SJCRH30 (cell line): Measurements from ENCODE around the gene DUSP10. TPM values are rescaled to one million over a fixed set of nuclear protein-coding genes. Genes with fewer than 3 reads are reported as not detected.
A peak's percentile ranks its signal among the peaks of the same experiment; 100 is the strongest.

Experiments
- DNase-seq, 2 experiments: peaks; one replicate each; pipeline ENCODE4 v3.0.0-alpha.2; 2015 to 2020
- H3K27ac ChIP-seq: fragments of 250-450 bp; sonication (Bioruptor Pico); 2 replicates; pipeline ENCODE4 v1.5.1; 2020; ENCODE audit warnings: mild to moderate bottlenecking, moderate library complexity
- H3K27me3 ChIP-seq: fragments of 250-450 bp; sonication (Bioruptor Pico); 2 replicates; pipeline ENCODE4 v1.5.1; 2020; ENCODE audit warnings: mild to moderate bottlenecking, moderate library complexity
- H3K36me3 ChIP-seq: fragments of 250-450 bp; sonication (Bioruptor Pico); 2 replicates; pipeline ENCODE4 v1.5.1; 2020; ENCODE audit warnings: mild to moderate bottlenecking, moderate library complexity
- H3K4me1 ChIP-seq: fragments of 250-450 bp; sonication (Bioruptor Pico); 2 replicates; pipeline ENCODE4 v1.5.1; 2020; ENCODE audit warnings: mild to moderate bottlenecking, moderate library complexity
- H3K4me3 ChIP-seq: fragments of 250-450 bp; sonication (Bioruptor Pico); 2 replicates; pipeline ENCODE4 v1.5.1; 2020; ENCODE audit warnings: mild to moderate bottlenecking, moderate library complexity
- H3K9me3 ChIP-seq: fragments of 250-450 bp; sonication (Bioruptor Pico); replicated peaks from 2 replicates; pipeline ENCODE4 v1.5.1; 2020; ENCODE audit warnings: mild to moderate bottlenecking, moderate library complexity
- total RNA-seq: library from RNA; depleted of rRNA; stranded (reverse); fragments of >200 nt; shearing (Covaris generic); gene quantifications from 2 replicates; pipeline ENCODE4 v1.2.3, GENCODE V29; 2014

The DUSP10 gene
- total RNA-seq, 1 experiment from 2014 or later, result 12.1 TPM

GRCh38 chr1:221718381-221719277, 23.3 kb downstream of the DUSP10 start:
- H3K27me3 ChIP-seq, result no peaks in the 10 kb centered on the region
- peaks cover 55% of the 10 kb centered on the region for H3K4me1 ChIP-seq
- H3K4me3 ChIP-seq, result no peak overlapping the region
- H3K36me3 ChIP-seq, result peaks cover 3% of the 10 kb centered on the region; the same call in 1 of the 2 replicates
- peaks cover 4% of the 10 kb centered on the region for H3K9me3 ChIP-seq
- H3K27ac ChIP-seq, result peak overlapping the region; percentile 38
- DNase-seq, result peak; percentile 54 to 76

GRCh38 chr1:221717485-221717853, 24.4 kb downstream of the DUSP10 start:
- Histone ChIP-seq H3K27me3 (no peaks in the 10 kb centered on the region), H3K4me1 (peaks cover 63% of the 10 kb centered on the region), H3K9me3 (no peaks in the 10 kb centered on the region; the same call in 1 of the 2 replicates), H3K4me3 (no peak overlapping the region), H3K27ac (no peak overlapping the region), H3K36me3 (0 out of 2 replicates have a peak, but pooled peaks cover 2% of the 10 kb centered on the region)
- DNase-seq, result no peak

- no peaks in the 10 kb centered on the region for H3K27me3 ChIP-seq
- H3K9me3 ChIP-seq, result no peaks in the 10 kb centered on the region; the same call in 1 of the 2 replicates
- no peak overlapping the region for H3K27ac ChIP-seq
- no peaks in the 10 kb centered on the region for H3K36me3 ChIP-seq
- H3K4me3 ChIP-seq, result no peak overlapping the region
- DNase-seq, result no peak
- H3K4me1 ChIP-seq, result peaks cover 67% of the 10 kb centered on the region
These were observed 25.0 kb downstream of the DUSP10 start for GRCh38 chr1:221716713-221717484.

- Histone ChIP-seq H3K9me3 (no peaks in the 10 kb centered on the region), H3K4me3 (no peak overlapping the region), H3K27me3 (no peaks in the 10 kb centered on the region), H3K4me1 (peaks cover 80% of the 10 kb centered on the region), H3K27ac (peak overlapping the region; percentile 48), H3K36me3 (no peaks in the 10 kb centered on the region)
- DNase-seq, result peak; percentile 83 to 94
These were observed 26.3 kb downstream of the DUSP10 start for GRCh38 chr1:221715321-221716169.

GRCh38 chr1:221714227-221715152, 27.4 kb downstream of the DUSP10 start:
- Histone ChIP-seq H3K27me3 (no peaks in the 10 kb centered on the region), H3K27ac (peak overlapping the region; percentile 48), H3K9me3 (no peaks in the 10 kb centered on the region), H3K4me1 (peaks cover 90% of the 10 kb centered on the region), H3K4me3 (no peak overlapping the region; the same call in 1 of the 2 replicates), H3K36me3 (no peaks in the 10 kb centered on the region)
- DNase-seq, result peak; percentile 43 to 60

GRCh38 chr1:221712776-221713431, 29.0 kb downstream of the DUSP10 start:
- Histone ChIP-seq H3K4me3 (no peak overlapping the region), H3K27ac (no peak overlapping the region), H3K27me3 (no peaks in the 10 kb centered on the region), H3K9me3 (no peaks in the 10 kb centered on the region), H3K36me3 (no peaks in the 10 kb centered on the region), H3K4me1 (peaks cover 84% of the 10 kb centered on the region)
- no peak for DNase-seq

GRCh38 chr1:221712198-221712684, 29.6 kb downstream of the DUSP10 start:
- H3K4me1 ChIP-seq, result peaks cover 85% of the 10 kb centered on the region
- H3K27me3 ChIP-seq, result no peaks in the 10 kb centered on the region
- no peak overlapping the region for H3K4me3 ChIP-seq
- H3K27ac ChIP-seq, result no peak overlapping the region
- H3K36me3 ChIP-seq, result no peaks in the 10 kb centered on the region
- peak in 1 of 2 experiments; percentile 17 for DNase-seq
- no peaks in the 10 kb centered on the region for H3K9me3 ChIP-seq

GRCh38 chr1:221711656-221712055, 30.2 kb downstream of the DUSP10 start:
- H3K4me1 ChIP-seq, result peaks cover 87% of the 10 kb centered on the region
- no peaks in the 10 kb centered on the region for H3K27me3 ChIP-seq
- H3K27ac ChIP-seq, result no peak overlapping the region
- no peaks in the 10 kb centered on the region for H3K36me3 ChIP-seq
- H3K4me3 ChIP-seq, result no peak overlapping the region
- no peaks in the 10 kb centered on the region for H3K9me3 ChIP-seq
- no peak for DNase-seq

- Histone ChIP-seq H3K27me3 (no peaks in the 10 kb centered on the region), H3K9me3 (no peaks in the 10 kb centered on the region), H3K4me3 (no peak overlapping the region), H3K27ac (no peak overlapping the region), H3K36me3 (no peaks in the 10 kb centered on the region; the same call in 1 of the 2 replicates), H3K4me1 (peaks cover 82% of the 10 kb centered on the region)
- no peak for DNase-seq
These were observed 30.8 kb downstream of the DUSP10 start for GRCh38 chr1:221711063-221711577.

GRCh38 chr1:221709854-221710253, 32.0 kb downstream of the DUSP10 start:
- H3K36me3 ChIP-seq, result peaks cover 5% of the 10 kb centered on the region; the same call in 1 of the 2 replicates
- peak overlapping the region; percentile 97 for H3K27ac ChIP-seq
- no peak overlapping the region; the same call in 1 of the 2 replicates for H3K4me3 ChIP-seq
- H3K4me1 ChIP-seq, result peaks cover 70% of the 10 kb centered on the region
- DNase-seq, result no peak
- no peaks in the 10 kb centered on the region for H3K27me3 ChIP-seq
- H3K9me3 ChIP-seq, result no peaks in the 10 kb centered on the region

GRCh38 chr1:221708987-221709386, 32.9 kb downstream of the DUSP10 start:
- Histone ChIP-seq H3K27ac (peak overlapping the region; percentile 97), H3K4me1 (peaks cover 61% of the 10 kb centered on the region), H3K27me3 (no peaks in the 10 kb centered on the region), H3K36me3 (peaks cover 5% of the 10 kb centered on the region; the same call in 1 of the 2 replicates), H3K4me3 (peak overlapping the region; percentile 24; the same call in 1 of the 2 replicates), H3K9me3 (no peaks in the 10 kb centered on the region)
- peak; percentile 96 to 99 for DNase-seq

GRCh38 chr1:221708076-221708571, 33.8 kb downstream of the DUSP10 start:
- peaks cover 5% of the 10 kb centered on the region; the same call in 1 of the 2 replicates for H3K36me3 ChIP-seq
- H3K4me1 ChIP-seq, result peaks cover 53% of the 10 kb centered on the region
- H3K4me3 ChIP-seq, result peak overlapping the region; percentile 24
- H3K9me3 ChIP-seq, result no peaks in the 10 kb centered on the region
- no peaks in the 10 kb centered on the region for H3K27me3 ChIP-seq
- peak overlapping the region; percentile 97 for H3K27ac ChIP-seq
- DNase-seq, result peak; percentile 84 to 96
